LNCaP clone FGC (cell line): ENCODE results near the gene OSBPL9.

Experiments used
- DNase-seq: peaks from one replicate; pipeline ENCODE4 v3.0.0-alpha.2; 2011; ENCODE audit warnings: low read depth
- H3K4me3 ChIP-seq: 2 replicates; pipeline ENCODE4 v1.5.1; 2011; ENCODE audit warnings: mild to moderate bottlenecking, low read depth, low read length, control low read depth
- CTCF ChIP-seq: IDR thresholded peaks from 2 replicates; pipeline ENCODE4 v1.5.1; 2012; ENCODE audit warnings: mild to moderate bottlenecking; ENCODE audit not compliant: control insufficient read depth, insufficient read depth; ENCODE audit errors: extremely low read depth

OSBPL9 gene

GRCh38 chr1:51741121-51741681 is 124.3 kb downstream of the OSBPL9 start:
- no peak for TF ChIP-seq CTCF
- DNase-seq = no peak
- no peak overlapping the region for H3K4me3 ChIP-seq

GRCh38 chr1:51744506-51745303 is 127.8 kb downstream of the OSBPL9 start:
- no peak overlapping the region for H3K4me3 ChIP-seq
- TF ChIP-seq CTCF = no peak
- no peak for DNase-seq

- H3K4me3 ChIP-seq = no peak overlapping the region
- no peak for TF ChIP-seq CTCF
- no peak for DNase-seq
Observed at GRCh38 chr1:51745304-51745570, 128.3 kb downstream of the OSBPL9 start.

GRCh38 chr1:51749151-51749550 is 132.3 kb downstream of the OSBPL9 start:
- H3K4me3 ChIP-seq = no peak overlapping the region
- TF ChIP-seq CTCF = no peak
- DNase-seq = no peak

GRCh38 chr1:51750218-51750617 is 133.3 kb downstream of the OSBPL9 start:
- no peak for DNase-seq
- H3K4me3 ChIP-seq = no peak overlapping the region
- TF ChIP-seq CTCF = no peak

GRCh38 chr1:51750729-51751128 is 133.8 kb downstream of the OSBPL9 start:
- H3K4me3 ChIP-seq = no peak overlapping the region
- no peak for TF ChIP-seq CTCF
- no peak for DNase-seq

GRCh38 chr1:51752073-51752948 is 135.4 kb downstream of the OSBPL9 start:
- no peak for TF ChIP-seq CTCF
- DNase-seq = no peak
- no peak overlapping the region for H3K4me3 ChIP-seq
